ENCODE data around the gene POLR2A. TPM values are rescaled to one million over a fixed set of nuclear protein-coding genes. Genes with fewer than 3 reads are reported as not detected.

Gene POLR2A
- total RNA-seq, 1 donor, result 74.1 TPM

DNA sequence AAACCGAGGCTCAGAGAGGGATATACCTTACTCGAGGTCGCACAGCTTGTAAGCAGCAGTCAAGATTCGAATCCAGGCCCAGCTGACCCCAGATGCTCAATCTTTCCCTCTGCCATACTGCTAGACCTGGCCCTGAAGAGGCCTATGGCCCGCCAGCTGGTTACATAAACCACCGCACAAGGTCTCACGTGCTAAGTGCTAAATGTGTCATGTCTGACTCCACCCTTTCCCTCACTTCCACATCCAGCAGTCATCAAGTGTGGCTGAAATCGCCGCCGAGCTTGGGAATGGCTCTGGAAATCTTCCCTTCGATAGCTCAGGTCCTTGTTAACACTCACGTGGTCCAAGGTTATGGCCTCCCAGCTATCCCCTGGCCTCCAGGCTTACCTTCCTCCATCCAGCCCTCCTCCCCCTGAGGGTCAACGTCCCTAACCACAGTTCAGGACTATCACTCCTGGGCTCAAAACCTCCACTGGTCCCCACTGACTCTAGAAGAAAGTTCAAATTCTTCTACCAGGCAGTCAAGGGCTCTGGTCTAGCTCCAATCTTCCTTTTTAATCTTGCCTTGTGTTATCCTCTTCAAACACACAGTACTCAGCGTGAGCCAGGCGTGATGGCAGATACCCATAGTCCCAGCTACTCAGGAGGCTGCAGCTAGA, 8.3 kb upstream of the POLR2A start:
- TF ChIP-seq CTCF (IDR thresholded peaks at IDR 0.05; ENCODE audit: insufficient read depth, low read length), result no peak
- H3K4me3 ChIP-seq (ENCODE audit: low read depth, low read length), result peak overlapping the region; percentile 35
- DNase-seq (ENCODE audit: low read depth), result peak; percentile 79

DNA sequence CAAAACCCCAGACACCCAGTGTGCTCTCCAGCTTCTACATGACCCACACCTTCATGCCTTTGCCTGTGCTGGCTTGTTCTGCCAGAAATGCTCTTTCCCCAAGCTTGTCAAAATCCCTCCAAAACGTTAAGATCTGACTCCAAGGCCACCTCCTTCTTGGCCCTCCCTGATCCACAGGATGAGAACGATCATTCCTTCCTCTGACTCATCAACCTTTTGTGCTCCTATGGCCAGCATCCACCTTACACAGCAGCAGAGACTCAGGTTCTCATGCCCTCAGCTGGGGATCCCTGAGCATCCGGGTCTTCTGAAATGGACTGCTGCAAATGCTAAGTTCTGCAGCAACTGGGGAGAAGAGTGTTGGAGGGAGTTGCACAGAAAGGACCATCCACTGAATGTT, 7.7 kb upstream of the POLR2A start:
- DNase-seq (ENCODE audit: low read depth), result peak; percentile 61
- peak overlapping the region; percentile 35 for H3K4me3 ChIP-seq (ENCODE audit: low read depth, low read length)
- no peak for TF ChIP-seq CTCF (IDR thresholded peaks at IDR 0.05; ENCODE audit: insufficient read depth, low read length)

GRCh38 chr17:7476951-7477350, 7.2 kb upstream of the POLR2A start:
- DNase-seq (ENCODE audit: low read depth), result no peak
- no peak for TF ChIP-seq CTCF (IDR thresholded peaks at IDR 0.05; ENCODE audit: insufficient read depth, low read length)

GRCh38 chr17:7477392-7478275, 6.5 kb upstream of the POLR2A start:
- peak; percentile 88 for DNase-seq (ENCODE audit: low read depth)
- TF ChIP-seq CTCF (IDR thresholded peaks at IDR 0.05; ENCODE audit: insufficient read depth, low read length), result no peak

More at GRCh38 chr17:7476951-7477350, 7.2 kb upstream of the POLR2A start:
- peak overlapping the region; percentile 87 for H3K4me3 ChIP-seq (ENCODE audit: low read depth, low read length)

DNA sequence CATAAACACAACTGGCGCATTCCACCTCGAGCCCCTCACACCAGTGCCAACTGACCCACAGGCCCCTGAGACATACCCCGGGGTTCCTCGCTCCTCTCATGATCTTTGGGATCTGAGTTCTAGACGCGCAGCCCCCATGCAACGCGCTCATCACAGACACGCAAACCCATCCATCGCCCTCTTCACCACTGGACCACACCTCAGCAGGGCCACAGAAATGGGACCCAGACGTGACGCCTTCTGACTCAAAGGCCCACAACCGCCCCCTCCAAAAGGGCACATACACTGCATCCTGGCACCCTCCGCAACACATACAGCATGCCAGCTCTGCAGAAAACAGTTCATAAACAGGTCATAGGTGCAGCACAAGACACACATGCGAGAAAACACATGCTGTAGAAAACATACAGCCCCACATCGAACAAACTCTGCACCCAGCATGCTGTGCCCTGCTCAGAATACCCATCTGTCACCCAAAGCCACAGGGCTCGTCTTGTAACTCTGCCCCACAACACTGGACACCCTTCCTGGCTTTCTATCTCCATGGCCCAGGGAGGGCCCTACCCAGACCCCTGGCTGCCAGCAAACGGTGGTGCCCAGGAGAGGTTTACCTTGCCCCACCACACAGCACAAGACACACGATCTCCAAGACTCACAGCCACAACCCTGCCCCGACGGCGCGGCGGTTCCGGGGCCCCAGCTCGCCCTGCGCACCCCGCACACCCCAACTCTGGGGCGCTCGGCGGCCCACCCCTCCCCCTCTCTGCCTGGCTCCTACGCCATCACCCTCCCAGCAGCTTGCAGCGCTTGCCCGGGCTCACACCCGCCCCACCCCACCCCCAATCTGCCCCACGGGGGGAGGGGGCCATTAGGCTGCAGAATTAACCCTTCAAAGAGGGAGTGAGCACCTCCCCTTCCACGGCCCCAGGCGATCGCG, 5.6 kb upstream of the POLR2A start:
- TF ChIP-seq CTCF (IDR thresholded peaks at IDR 0.05; ENCODE audit: insufficient read depth, low read length), result no peak
- peak overlapping the region; percentile 87 for H3K4me3 ChIP-seq (ENCODE audit: low read depth, low read length)
- peak; percentile 49 for DNase-seq (ENCODE audit: low read depth)

More at GRCh38 chr17:7477392-7478275, 6.5 kb upstream of the POLR2A start:
- H3K4me3 ChIP-seq (ENCODE audit: low read depth, low read length), result peak overlapping the region; percentile 87

Data from fibroblast of the aortic adventitia (primary cell).